Activated T-cell treated with anti-CD3 and anti-CD28 coated beads, Interleukin-2, amount 50 U/mL, for 4 hours (primary cell): ENCODE results near the gene TNFRSF25. TPM values are rescaled to one million over a fixed set of nuclear protein-coding genes. Genes with fewer than 3 reads are reported as not detected.

Experiments
- ATAC-seq, 2 donors: fragments of 200-7000 bp; cut with Tn5 transposase; one replicate each; pipeline ENCODE4 v1.10.0; 2021
- DNase-seq: peaks from one replicate; pipeline ENCODE4 v3.0.0-alpha.2; 2020
- H3K27me3 Mint-ChIP-seq: one replicate; pipeline ENCODE4 v1.8.0; 2021; ENCODE audit warnings: low read depth, mixed read lengths
- H3K36me3 Mint-ChIP-seq: one replicate; pipeline ENCODE4 v1.8.0; 2022; ENCODE audit warnings: mixed read lengths; ENCODE audit not compliant: insufficient read depth
- H3K4me1 Mint-ChIP-seq: one replicate; pipeline ENCODE4 v1.8.0; 2021; ENCODE audit warnings: low read depth, mixed read lengths
- H3K4me3 Mint-ChIP-seq: one replicate; pipeline ENCODE4 v1.8.0; 2021; ENCODE audit warnings: mild to moderate bottlenecking, moderate library complexity, mixed read lengths
- H3K9me3 Mint-ChIP-seq: one replicate; pipeline ENCODE4 v1.8.0; 2021; ENCODE audit warnings: mixed read lengths
- total RNA-seq, 3 donors: library from RNA; stranded (reverse); gene quantifications; one replicate each; pipeline ENCODE4 v1.2.1, GENCODE V29; 2021

The TNFRSF25 gene
- total RNA-seq, 3 donors from 2014 or later: 137 to 149 (median 145) TPM

DNA sequence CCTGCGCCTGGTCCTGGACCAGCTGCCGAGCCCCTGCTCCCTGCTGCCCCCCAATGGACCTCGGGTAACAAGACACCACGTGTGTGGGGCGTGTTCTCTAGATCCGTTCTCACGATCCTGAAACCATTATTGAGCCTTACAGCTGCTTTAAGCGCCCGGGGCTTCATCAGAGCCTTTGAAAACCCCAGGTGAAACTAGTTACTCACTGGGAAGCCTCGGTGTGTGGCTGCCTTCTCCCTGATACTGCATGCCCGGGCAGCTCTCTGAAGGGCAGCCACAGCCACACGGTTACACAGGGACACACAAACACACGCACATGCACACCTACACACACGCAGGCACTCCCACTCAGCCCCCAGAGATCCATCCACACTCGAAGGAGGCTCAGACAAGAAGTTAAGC, 51.5 kb downstream of the TNFRSF25 start:
- H3K4me3 Mint-ChIP-seq: no peak overlapping the region
- DNase-seq (peak; percentile 38), ATAC-seq (peak; percentile 93 to 94)
- peaks cover 64% of the 10 kb centered on the region for H3K27me3 Mint-ChIP-seq
- peaks cover 6% of the 10 kb centered on the region for H3K4me1 Mint-ChIP-seq
- H3K9me3 Mint-ChIP-seq: no peaks in the 10 kb centered on the region
- no peaks in the 10 kb centered on the region for H3K36me3 Mint-ChIP-seq

GRCh38 chr1:6412896-6413295, 53.1 kb downstream of the TNFRSF25 start:
- no peaks in the 10 kb centered on the region for H3K9me3 Mint-ChIP-seq
- H3K27me3 Mint-ChIP-seq: peaks cover 55% of the 10 kb centered on the region
- no peak for DNase-seq
- peaks cover 4% of the 10 kb centered on the region for H3K4me1 Mint-ChIP-seq
- no peak for ATAC-seq
- H3K4me3 Mint-ChIP-seq: no peak overlapping the region
- no peaks in the 10 kb centered on the region for H3K36me3 Mint-ChIP-seq

Other genes starting within 250 kb of the TNFRSF25 start
- gene ICMT, start 230.2 kb downstream of the TNFRSF25 start, total RNA-seq: 10 to 100 TPM; 54.1 to 64.8 (median 58.3) TPM
- not detected for gene HES3, start 222.0 kb downstream of the TNFRSF25 start, total RNA-seq
- gene GPR153, start 205.1 kb downstream of the TNFRSF25 start, total RNA-seq: under 1 TPM; 0.50 to 0.52 (median 0.51) TPM
- gene ACOT7, start 72.4 kb downstream of the TNFRSF25 start, total RNA-seq: 100 to 1,000 TPM in 2 of 3 donors, 10 to 100 TPM in 1; 92.8 to 112 (median 101) TPM
- not detected for gene HES2, start 46.3 kb downstream of the TNFRSF25 start, total RNA-seq
- gene ESPN, start 41.4 kb downstream of the TNFRSF25 start, total RNA-seq: under 1 TPM; 0.42 to 0.76 (median 0.60) TPM
- gene PLEKHG5, start 25.5 kb upstream of the TNFRSF25 start, total RNA-seq: 1 to 10 TPM; 1.2 to 2.1 (median 1.4) TPM
- gene NOL9, start 88.3 kb upstream of the TNFRSF25 start, total RNA-seq: 10 to 100 TPM; 69.3 to 80.2 (median 76.5) TPM
- not detected for gene TAS1R1, start 89.1 kb upstream of the TNFRSF25 start, total RNA-seq
- gene ZBTB48, start 113.8 kb upstream of the TNFRSF25 start, total RNA-seq: 10 to 100 TPM; 32.1 to 37.6 (median 33.7) TPM
- gene KLHL21, start 136.7 kb upstream of the TNFRSF25 start, total RNA-seq: 10 to 100 TPM; 49.5 to 54.9 (median 51.4) TPM
- 10 to 100 TPM; 10.5 to 14.4 (median 10.9) TPM for gene PHF13, start 147.6 kb upstream of the TNFRSF25 start, total RNA-seq
- gene THAP3, start 158.7 kb upstream of the TNFRSF25 start, total RNA-seq: 10 to 100 TPM; 16.7 to 19.5 (median 19.1) TPM
- 10 to 100 TPM; 84.7 to 99.7 (median 92.8) TPM for gene DNAJC11, start 235.6 kb upstream of the TNFRSF25 start, total RNA-seq